Vagina (tissue), 2 donors: ENCODE measurements around the gene SCARF2.

Source experiments
- POLR2A ChIP-seq, 2 donors: fragments of 450-650 bp; IDR thresholded peaks; one replicate each; pipeline ENCODE4 v1.6.1; 2017; ENCODE audit warnings: antibody characterized with exemption in 2 of 2, mild to moderate bottlenecking in 2 of 2, moderate library complexity in 2 of 2
- TF ChIP-seq, protein P1 (sequence below), 3 experiments: fragments of 450-650 bp in 2 of 3; fragments of 200-600 bp in 1 of 3; sonication (generic) in 1 of 3; IDR thresholded peaks; one replicate each; pipeline ENCODE4 v1.5.1; 2017 to 2019; ENCODE audit warnings: antibody characterized with exemption in 3 of 3, mild to moderate bottlenecking in 2 of 3, moderate library complexity in 2 of 3

DNA sequence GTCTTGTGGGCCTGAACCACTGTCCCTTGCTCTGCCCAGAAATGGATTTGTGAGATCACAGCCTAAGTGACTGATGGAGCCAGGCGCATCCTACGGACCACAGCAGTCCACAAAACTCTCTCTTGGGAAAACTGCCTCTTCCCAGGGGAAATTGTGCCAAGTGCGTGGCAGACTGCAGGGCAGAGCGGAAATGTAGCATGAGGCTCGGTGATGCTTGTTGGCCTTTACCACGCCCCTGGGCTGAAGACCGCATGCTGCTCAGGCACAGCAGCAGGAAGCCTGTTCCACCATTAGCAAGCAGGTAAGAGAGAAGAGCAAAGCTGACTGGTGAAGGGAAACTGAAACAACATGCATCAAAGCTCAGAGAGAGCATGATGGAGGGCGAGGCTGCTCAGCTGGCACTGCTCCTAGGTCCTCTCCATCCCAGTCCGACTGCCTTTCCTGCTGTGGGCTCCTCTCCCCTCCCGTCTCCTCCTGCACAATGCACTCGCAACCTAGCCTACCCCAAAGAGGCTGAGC lies 26.5 kb upstream of the SCARF2 start:
- TF ChIP-seq, protein P1, sequence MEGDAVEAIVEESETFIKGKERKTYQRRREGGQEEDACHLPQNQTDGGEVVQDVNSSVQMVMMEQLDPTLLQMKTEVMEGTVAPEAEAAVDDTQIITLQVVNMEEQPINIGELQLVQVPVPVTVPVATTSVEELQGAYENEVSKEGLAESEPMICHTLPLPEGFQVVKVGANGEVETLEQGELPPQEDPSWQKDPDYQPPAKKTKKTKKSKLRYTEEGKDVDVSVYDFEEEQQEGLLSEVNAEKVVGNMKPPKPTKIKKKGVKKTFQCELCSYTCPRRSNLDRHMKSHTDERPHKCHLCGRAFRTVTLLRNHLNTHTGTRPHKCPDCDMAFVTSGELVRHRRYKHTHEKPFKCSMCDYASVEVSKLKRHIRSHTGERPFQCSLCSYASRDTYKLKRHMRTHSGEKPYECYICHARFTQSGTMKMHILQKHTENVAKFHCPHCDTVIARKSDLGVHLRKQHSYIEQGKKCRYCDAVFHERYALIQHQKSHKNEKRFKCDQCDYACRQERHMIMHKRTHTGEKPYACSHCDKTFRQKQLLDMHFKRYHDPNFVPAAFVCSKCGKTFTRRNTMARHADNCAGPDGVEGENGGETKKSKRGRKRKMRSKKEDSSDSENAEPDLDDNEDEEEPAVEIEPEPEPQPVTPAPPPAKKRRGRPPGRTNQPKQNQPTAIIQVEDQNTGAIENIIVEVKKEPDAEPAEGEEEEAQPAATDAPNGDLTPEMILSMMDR (IDR thresholded peaks at IDR 0.05), result no peak
- TF ChIP-seq POLR2A (IDR thresholded peaks at IDR 0.05), result no peak
